ENCODE data around the gene PAPOLB. TPM values are rescaled to one million over a fixed set of nuclear protein-coding genes. Genes with fewer than 3 reads are reported as not detected.
A peak's percentile ranks its signal among the peaks of the same experiment; 100 is the strongest.

The PAPOLB gene
- total RNA-seq, 1 donor from 2014 or later = 0.38 TPM

DNA sequence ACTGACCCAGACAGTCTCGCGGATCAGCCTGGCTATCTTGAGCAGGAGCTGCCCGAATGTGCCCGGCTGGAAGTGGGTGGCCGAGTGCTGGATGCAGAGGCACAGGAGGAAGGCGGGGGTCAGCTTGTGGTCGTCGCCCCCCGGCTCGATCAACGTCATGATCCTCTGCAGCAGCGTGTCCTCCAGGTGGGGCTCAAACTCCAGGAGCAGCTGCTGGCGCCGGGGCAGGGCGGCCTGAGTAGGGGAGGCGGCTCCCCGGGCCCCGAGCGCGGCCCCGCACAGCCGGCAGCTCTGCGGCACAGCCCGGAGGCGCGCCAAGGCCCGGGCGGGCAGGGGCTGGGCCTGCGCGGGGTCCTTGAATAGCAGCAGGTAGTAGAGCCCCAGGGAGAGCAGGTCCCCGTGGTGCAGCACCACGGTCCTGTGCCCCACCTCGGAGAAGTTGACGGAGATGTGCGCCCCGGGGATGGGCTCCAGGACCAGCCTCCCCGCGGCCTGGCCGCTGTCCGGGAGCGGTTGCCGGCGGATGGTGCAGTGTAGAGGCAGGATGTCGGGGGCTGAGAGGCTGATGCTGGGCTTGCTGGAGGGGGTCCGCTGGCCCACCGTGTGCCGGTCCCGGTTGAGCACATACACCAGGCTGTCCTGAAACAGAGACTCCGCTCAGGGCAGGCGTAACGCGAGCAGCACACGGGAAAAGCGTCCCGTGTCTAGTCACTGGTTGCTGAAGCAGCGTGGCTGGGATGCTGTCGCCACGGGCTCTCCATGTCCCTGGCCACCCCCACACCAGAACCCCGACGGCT is 27.0 kb downstream of the PAPOLB start:
- no peak for ATAC-seq
- Histone ChIP-seq H3K4me1 (no peaks in the 10 kb centered on the region), H3K27me3 (no peaks in the 10 kb centered on the region), H3K36me3 (no peaks in the 10 kb centered on the region), H3K4me3 (no peak overlapping the region), H3K9me3 (no peaks in the 10 kb centered on the region), H3K27ac (no peak overlapping the region)
- DNase-seq = peak; percentile 48
- TF ChIP-seq, protein P1, sequence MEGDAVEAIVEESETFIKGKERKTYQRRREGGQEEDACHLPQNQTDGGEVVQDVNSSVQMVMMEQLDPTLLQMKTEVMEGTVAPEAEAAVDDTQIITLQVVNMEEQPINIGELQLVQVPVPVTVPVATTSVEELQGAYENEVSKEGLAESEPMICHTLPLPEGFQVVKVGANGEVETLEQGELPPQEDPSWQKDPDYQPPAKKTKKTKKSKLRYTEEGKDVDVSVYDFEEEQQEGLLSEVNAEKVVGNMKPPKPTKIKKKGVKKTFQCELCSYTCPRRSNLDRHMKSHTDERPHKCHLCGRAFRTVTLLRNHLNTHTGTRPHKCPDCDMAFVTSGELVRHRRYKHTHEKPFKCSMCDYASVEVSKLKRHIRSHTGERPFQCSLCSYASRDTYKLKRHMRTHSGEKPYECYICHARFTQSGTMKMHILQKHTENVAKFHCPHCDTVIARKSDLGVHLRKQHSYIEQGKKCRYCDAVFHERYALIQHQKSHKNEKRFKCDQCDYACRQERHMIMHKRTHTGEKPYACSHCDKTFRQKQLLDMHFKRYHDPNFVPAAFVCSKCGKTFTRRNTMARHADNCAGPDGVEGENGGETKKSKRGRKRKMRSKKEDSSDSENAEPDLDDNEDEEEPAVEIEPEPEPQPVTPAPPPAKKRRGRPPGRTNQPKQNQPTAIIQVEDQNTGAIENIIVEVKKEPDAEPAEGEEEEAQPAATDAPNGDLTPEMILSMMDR (IDR thresholded peaks at IDR 0.05) = no peak
- intact Hi-C loops (cut with DNase I) = loop anchor here (10.0 kb wide), 1 partner anchor 50 kb away; the partner anchor contains the start of gene RADIL

DNA sequence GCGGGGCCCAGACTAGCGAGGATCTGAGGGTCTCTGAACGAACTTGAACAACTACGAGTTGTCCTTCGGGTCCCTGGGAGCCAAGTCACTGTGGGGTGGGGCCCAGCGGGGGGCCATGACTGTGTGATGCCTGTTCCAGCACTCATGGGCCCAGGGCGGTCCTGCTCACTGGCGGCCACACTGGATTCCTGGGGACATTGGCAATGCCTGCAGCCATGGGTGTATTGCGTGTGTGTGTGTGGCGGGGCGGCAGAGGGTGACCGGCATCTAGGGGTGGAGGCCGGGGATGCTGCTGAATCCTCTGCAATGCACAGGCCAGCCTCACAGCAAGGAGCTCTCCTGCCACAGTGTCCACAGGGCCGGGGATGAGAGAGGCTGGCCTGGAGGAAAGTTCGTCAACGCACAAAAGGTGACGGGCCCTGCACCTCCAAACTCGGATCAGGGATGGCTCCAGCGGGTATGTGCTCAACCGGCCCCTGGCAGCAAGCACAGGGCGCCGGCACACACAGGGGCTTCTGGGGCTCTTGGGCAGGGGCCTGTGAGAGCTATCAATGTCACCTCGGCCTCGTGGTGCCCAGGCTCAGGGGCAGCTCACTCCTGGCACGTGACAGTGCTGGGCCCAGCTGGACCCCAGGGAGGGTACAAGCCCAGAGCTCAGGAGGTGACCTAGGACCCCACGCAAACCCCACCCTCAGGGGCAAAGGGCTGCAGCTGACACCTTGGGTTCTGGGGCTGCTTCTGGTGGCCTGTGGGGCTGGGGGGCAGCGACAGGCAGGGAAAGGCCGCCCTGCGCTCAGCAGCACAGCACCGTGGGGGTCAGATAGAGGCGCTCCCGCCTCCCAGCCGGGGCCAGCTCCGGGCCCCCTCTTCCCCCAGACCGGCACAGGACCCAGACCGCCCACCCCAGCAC is 27.9 kb downstream of the PAPOLB start:
- DNase-seq (peak; percentile 63), ATAC-seq (no peak)
- H3K27me3 ChIP-seq = no peaks in the 10 kb centered on the region
- no peak overlapping the region for H3K4me3 ChIP-seq
- no peaks in the 10 kb centered on the region for H3K9me3 ChIP-seq
- TF ChIP-seq, protein P1 (IDR thresholded peaks at IDR 0.05) = no peak
- no peaks in the 10 kb centered on the region for H3K36me3 ChIP-seq
- no peaks in the 10 kb centered on the region for H3K4me1 ChIP-seq
- intact Hi-C loops (cut with DNase I) = loop anchor here (10.0 kb wide), 1 partner anchor 51 kb away; the partner anchor contains the start of gene RADIL
- no peak overlapping the region for H3K27ac ChIP-seq

DNA sequence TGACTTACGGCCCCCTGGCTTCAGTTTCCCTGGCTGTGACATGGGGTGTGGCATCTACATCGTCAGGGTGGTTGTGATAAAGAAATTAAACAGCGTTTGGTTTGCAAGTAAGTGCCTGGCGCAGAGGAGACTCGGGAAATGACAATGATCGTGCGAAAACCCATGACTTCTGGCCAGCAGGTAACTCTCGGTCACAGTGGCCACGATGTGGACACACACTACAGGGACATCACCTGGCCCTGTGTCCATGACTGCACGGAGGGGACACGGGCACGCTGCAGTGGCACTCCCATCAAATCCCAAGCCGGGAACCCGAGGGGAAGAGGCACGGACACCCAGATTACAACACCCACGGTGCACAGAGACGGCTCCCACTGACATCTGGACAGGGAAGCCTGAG is 28.7 kb downstream of the PAPOLB start:
- no peak overlapping the region for H3K27ac ChIP-seq
- intact Hi-C loops (cut with DNase I) = loop anchor here (10.0 kb wide), 1 partner anchor 52 kb away; the partner anchor contains the start of gene RADIL
- TF ChIP-seq, protein P1 (IDR thresholded peaks at IDR 0.05) = no peak
- DNase-seq (no peak), ATAC-seq (no peak)
- no peaks in the 10 kb centered on the region for H3K36me3 ChIP-seq
- H3K4me1 ChIP-seq = no peaks in the 10 kb centered on the region
- H3K27me3 ChIP-seq = no peaks in the 10 kb centered on the region
- no peak overlapping the region for H3K4me3 ChIP-seq
- no peaks in the 10 kb centered on the region for H3K9me3 ChIP-seq

DNA sequence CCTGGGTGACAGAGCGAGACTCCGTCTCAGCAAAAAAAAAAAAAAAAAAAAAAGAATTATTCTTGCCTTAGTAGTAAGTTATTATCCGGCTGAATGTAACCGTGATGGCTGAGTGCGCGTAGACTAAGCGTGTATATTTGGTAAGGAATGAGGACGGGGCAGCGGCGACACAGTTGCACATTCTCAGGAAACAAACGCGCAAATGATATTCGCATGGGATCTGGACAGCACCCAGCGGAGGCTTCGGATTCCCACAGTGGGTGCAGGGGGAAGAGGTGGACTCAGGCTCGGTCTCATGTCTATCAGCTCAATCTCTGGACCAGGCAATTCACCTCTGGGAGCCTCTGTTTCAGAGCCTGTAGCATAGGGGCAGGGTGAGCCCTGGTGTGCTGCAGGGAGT is 29.1 kb downstream of the PAPOLB start:
- DNase-seq (no peak), ATAC-seq (no peak)
- Histone ChIP-seq H3K36me3 (no peaks in the 10 kb centered on the region), H3K9me3 (no peaks in the 10 kb centered on the region), H3K27ac (no peak overlapping the region), H3K4me1 (no peaks in the 10 kb centered on the region), H3K27me3 (no peaks in the 10 kb centered on the region), H3K4me3 (no peak overlapping the region)
- TF ChIP-seq, protein P1 (IDR thresholded peaks at IDR 0.05) = no peak
- intact Hi-C loops (cut with DNase I) = loop anchor here (10.0 kb wide), 1 partner anchor 52 kb away; the partner anchor contains the start of gene RADIL

DNA sequence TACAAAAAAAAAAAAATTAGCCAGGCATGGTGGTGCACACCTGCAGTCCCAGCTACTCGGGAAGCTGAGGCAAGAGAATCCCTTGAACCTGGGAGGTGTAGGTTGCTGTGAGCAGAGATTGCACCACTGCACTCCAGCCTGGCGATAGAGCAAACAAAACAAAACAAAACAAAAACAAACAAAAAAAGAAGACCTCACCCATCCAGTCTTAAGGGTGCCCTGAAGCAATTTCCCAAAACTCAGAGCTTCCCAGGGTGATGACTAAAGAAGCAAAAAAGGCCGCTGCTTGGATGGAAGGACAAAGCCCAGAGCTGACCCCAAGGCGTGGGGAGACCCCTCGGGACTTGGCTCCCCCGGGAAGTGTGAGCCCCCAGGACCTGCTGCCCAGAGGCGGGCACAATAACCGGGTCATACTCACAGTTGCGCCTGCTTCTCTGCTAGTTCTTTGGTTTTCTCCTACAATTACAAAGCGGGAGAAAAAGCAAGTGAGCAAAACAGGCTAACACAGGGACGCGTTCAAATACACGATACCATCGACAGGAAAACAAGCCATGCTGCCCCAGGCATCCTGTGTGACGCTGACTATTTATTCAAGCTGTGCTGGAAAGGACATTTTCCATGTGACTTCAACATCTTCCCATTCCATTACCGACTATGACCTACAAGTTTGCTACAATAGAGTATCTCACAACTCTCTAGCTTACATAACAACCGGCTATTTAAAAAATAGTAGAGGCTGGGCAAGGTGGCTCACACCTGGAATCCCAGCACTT is 29.9 kb downstream of the PAPOLB start:
- DNase-seq = no peak
- intact Hi-C loops (cut with DNase I) = loop anchor here (10.0 kb wide), 1 partner anchor 53 kb away; the partner anchor contains the start of gene RADIL

More for the DNA sequence above, 29.9 kb downstream of the PAPOLB start:
- no peak overlapping the region for H3K4me3 ChIP-seq
- TF ChIP-seq, protein P1 (IDR thresholded peaks at IDR 0.05) = no peak
- H3K9me3 ChIP-seq = no peaks in the 10 kb centered on the region
- no peak for ATAC-seq
- H3K36me3 ChIP-seq = no peaks in the 10 kb centered on the region
- no peak overlapping the region for H3K27ac ChIP-seq
- no peaks in the 10 kb centered on the region for H3K4me1 ChIP-seq
- no peaks in the 10 kb centered on the region for H3K27me3 ChIP-seq
